ENCODE data around the gene SMARCD3.

The SMARCD3 gene

GRCh38 chr7:151273651-151274390 lies 25.3 kb upstream of the SMARCD3 start:
- DNase-seq: no peak

- no peak for DNase-seq
Measured at GRCh38 chr7:151272877-151273276, 24.4 kb upstream of the SMARCD3 start.

- DNase-seq: no peak
Measured at GRCh38 chr7:151272405-151272804, 23.9 kb upstream of the SMARCD3 start.

GRCh38 chr7:151271699-151272355 lies 23.3 kb upstream of the SMARCD3 start:
- DNase-seq: no peak

DNA sequence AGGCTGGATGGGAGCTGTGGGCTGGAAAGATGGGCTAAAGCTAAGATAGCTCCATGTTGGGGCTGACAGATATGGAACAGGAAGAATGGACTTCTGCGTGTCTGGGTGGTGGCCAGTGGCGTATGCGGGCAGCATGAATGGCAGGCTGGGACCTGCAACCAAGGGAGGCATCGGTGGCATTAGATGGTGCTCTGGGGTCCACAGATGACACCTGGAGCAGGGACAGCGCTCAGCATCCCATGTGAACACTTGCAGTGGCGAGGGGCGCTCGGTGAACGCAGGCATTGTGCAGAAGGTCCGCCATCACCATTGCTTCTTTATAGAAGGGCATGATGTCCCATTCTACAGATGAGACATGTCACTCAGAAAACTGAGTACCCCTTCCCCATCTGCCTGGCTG lies 21.0 kb upstream of the SMARCD3 start:
- DNase-seq: no peak

GRCh38 chr7:151265351-151265931 lies 16.9 kb upstream of the SMARCD3 start:
- DNase-seq: no peak

GRCh38 chr7:151264615-151265014 lies 16.1 kb upstream of the SMARCD3 start:
- DNase-seq: no peak

DNA sequence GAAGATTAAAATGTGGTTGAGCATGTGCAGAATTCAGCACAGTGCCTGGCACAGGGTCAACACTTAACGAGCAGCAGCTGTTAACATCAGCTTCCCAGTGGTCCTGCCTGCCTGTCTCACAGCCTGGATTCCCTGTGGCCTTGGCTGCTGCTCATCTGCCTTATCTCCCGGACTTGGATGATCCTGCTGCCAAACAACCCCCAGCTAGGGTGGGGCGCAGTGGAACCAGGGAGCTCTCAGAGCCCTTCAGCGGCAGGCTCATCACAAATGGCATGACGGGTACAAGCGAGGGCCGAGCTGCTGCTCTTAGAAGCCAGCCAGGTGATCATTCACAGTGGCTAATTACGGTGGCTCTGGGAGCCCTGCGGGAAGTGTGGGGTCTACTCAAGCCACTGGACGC lies 13.0 kb upstream of the SMARCD3 start:
- no peak for DNase-seq

GRCh38 chr7:151260883-151261282 lies 12.4 kb upstream of the SMARCD3 start:
- no peak for DNase-seq

- no peak for DNase-seq
Measured at GRCh38 chr7:151260471-151260870, 12.0 kb upstream of the SMARCD3 start.

GRCh38 chr7:151257990-151258389 lies 9.5 kb upstream of the SMARCD3 start:
- no peak for DNase-seq

- DNase-seq: no peak
Measured at GRCh38 chr7:151256410-151257045, 8.0 kb upstream of the SMARCD3 start.

- no peak for DNase-seq
Measured at GRCh38 chr7:151255390-151255789, 6.9 kb upstream of the SMARCD3 start.

DNA sequence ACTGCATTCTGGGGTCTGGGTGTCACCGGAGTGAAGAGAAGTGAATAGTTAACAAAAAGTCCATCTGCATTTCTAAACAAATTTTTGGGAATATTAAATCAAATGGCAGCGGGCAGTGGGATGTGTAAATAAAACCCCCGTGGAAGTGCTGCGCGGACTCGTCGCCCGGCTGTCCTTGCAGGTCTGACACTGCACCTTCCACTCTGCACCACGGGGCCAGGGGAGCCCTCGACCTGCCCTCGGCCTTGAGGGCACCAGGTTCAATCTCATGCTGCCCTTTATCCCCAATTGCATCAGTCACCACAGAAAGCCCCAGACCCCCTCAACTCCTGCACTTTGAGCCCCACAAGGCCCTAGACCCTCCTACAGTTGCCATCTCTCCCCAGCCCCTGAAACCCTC lies 6.4 kb upstream of the SMARCD3 start:
- no peak for DNase-seq

GRCh38 chr7:151254316-151254715 lies 5.8 kb upstream of the SMARCD3 start:
- no peak for DNase-seq

DNA sequence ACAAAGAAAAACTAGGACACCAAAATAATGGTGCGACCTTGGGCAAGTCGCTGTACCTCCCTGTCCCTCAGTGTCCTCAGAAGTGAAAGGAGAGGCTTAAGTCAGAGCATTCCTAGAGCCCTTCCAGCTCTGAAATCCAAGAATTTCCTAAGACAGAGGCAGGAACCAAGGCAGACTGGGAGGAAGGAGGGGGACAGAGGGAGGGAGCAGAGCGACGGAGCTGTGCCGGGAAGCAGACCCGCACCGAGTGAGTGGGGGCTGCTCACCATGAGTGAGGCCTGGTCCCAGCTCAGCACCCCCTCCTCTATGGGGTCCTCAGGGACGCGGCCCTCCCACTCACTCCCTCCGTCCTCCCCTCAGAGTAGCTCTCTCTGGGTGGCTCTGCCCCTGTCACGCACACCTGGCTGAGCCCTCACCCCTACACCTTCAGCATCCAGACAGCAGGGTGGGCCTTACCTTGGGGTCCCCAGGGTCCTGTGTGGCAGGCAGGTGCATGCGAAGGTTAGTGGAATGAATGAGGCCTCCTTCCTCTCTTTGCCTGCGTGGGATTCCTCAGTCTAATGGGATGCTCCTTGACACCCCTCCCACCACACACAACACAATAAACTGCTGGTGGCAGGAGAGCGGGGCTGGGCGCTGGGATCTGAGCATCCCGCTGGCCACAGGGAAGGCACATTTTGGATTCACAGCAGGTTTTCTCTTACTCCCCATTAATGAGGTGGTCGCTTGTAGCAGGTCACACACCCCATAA lies 4.6 kb upstream of the SMARCD3 start:
- peak; percentile 58 for DNase-seq

- DNase-seq: no peak
Measured at GRCh38 chr7:151252561-151252835, 4.0 kb upstream of the SMARCD3 start.

DNA sequence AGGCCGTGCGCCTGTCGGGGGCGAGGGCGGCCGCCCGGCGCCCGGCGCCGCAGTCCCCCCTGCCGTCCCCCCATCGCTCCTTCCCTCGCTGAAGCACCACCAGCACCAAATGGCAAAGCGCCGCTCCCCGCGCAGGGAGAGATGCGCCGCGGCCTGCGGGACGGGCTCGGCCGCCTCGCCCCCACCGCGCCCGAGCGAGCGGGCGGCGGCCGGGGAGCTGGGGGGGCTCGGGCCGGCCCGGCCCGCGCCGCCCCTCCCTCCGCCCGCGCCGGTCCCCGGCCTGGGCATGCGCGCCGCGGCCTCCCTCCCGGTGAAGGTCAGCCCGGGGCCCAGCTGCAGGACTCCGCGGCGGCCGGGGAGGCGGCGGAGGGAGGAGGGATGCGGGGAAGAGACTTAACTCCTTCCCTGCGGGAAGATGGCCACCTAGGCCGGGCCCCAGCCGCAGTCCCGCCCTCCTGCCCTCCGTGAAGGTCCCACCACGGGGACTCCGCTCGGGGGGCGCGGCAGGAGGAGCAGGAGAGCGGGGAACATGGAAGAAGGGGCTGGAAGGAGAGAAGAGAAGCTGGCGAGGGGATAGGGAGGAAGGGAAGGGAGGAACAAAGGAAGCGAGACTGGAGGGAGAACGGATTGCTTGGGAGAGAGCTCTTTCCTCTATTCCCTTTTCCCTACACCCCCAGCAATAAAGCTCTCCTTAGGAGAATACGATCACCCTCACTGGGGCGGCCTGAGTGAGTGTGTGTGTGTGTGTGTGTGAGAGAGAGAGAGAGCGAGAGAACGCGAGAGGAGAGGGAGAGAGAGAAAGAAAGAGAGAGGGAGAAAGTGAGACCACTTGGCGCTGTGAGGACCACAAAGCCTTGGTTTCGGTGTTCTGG lies 3.4 kb upstream of the SMARCD3 start:
- peak; percentile 93 for DNase-seq

- peak; percentile 89 for DNase-seq
Measured at GRCh38 chr7:151251328-151251688, 2.8 kb upstream of the SMARCD3 start.

- DNase-seq: no peak
Measured at GRCh38 chr7:151250181-151251132, 2.0 kb upstream of the SMARCD3 start.

DNA sequence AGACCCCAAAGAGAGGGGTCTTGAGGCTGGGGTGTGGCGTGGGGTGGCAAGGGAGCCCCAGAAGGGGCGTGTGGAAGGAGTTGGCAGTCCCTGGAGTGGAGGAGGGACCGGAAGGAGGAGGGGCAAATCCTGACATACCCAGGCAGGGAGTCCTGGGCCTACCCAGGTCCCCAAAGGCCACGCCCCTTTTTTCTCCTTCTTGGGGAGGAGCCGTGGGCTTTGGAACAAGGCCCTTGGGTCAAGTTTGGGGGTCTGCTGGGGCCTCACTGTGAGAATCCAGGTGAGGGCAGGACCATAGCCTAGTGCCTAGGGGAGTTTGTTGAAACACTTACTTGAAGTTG lies 1.2 kb upstream of the SMARCD3 start:
- DNase-seq: peak; percentile 39

All from right kidney (tissue), 1 donor.